Measurements from ENCODE around the gene DNAH3. TPM values are rescaled to one million over a fixed set of nuclear protein-coding genes. Genes with fewer than 3 reads are reported as not detected.
A peak's percentile ranks its signal among the peaks of the same experiment; 100 is the strongest.

The DNAH3 gene
- total RNA-seq, 4 donors from 2014 or later, result under 0.01 to 2.1 (median 0.93) TPM

- H3K27me3 ChIP-seq, result no peaks in the 10 kb centered on the region
- intact Hi-C loops (cut with DNase I; ENCODE audit: low total_unique reads), result loop anchor here (10.0 kb wide), 1 partner anchor 50 kb away; no protein-coding TSS in a partner anchor
- H3K4me3 ChIP-seq, result no peak overlapping the region
- peak overlapping the region; percentile 96 to 100 for H3K27ac ChIP-seq
- no peak for TF ChIP-seq POLR2A (IDR thresholded peaks at IDR 0.05)
- TF ChIP-seq, protein P1, sequence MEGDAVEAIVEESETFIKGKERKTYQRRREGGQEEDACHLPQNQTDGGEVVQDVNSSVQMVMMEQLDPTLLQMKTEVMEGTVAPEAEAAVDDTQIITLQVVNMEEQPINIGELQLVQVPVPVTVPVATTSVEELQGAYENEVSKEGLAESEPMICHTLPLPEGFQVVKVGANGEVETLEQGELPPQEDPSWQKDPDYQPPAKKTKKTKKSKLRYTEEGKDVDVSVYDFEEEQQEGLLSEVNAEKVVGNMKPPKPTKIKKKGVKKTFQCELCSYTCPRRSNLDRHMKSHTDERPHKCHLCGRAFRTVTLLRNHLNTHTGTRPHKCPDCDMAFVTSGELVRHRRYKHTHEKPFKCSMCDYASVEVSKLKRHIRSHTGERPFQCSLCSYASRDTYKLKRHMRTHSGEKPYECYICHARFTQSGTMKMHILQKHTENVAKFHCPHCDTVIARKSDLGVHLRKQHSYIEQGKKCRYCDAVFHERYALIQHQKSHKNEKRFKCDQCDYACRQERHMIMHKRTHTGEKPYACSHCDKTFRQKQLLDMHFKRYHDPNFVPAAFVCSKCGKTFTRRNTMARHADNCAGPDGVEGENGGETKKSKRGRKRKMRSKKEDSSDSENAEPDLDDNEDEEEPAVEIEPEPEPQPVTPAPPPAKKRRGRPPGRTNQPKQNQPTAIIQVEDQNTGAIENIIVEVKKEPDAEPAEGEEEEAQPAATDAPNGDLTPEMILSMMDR (IDR thresholded peaks at IDR 0.05), result no peak
- DNase-seq, result no peak
- H3K9me3 ChIP-seq, result no peaks in the 10 kb centered on the region
- no peaks in the 10 kb centered on the region for H3K36me3 ChIP-seq
- H3K4me1 ChIP-seq, result peaks cover 17 to 24% of the 10 kb centered on the region in 2 donors
These were observed 246.1 kb downstream of the DNAH3 start for GRCh38 chr16:20904507-20905081.

DNA sequence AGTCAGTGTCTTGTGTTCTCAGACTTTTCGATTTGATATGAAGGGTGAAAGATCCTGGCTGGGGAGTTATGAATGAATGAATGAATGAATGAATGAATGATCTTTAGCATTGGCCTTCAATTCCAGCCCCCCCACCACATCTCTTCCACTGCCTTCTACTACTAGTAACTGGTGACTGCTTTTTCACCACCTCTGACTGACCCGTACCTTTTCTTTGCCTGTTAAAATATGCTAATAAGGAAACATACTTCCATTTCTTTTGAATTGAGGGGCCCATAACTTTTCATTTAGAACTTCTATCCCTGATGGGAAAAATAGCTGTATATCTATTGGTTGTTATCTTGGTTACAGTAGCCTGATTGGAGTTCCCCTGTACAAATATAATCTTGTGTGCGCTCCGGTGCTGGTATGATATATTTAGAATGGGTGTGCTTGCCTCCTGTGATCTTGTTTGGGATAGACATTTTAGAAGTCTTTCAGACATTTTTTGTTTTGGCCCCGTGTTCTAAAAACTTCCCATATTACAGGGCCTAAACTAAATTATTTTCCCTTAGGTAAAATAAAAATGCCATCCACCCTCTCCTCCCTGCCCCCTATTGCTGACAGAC, 246.6 kb downstream of the DNAH3 start:
- H3K27me3 ChIP-seq, result no peaks in the 10 kb centered on the region
- peak overlapping the region; percentile 96 to 100 for H3K27ac ChIP-seq
- no peak for DNase-seq
- TF ChIP-seq POLR2A (IDR thresholded peaks at IDR 0.05), result no peak
- TF ChIP-seq, protein P1 (IDR thresholded peaks at IDR 0.05), result no peak
- H3K36me3 ChIP-seq, result no peaks in the 10 kb centered on the region
- peaks cover 17 to 24% of the 10 kb centered on the region in 2 donors for H3K4me1 ChIP-seq
- no peak overlapping the region for H3K4me3 ChIP-seq
- no peaks in the 10 kb centered on the region for H3K9me3 ChIP-seq
- intact Hi-C loops (cut with DNase I; ENCODE audit: low total_unique reads), result loop anchor here (10.0 kb wide), 1 partner anchor 49 kb away; no protein-coding TSS in a partner anchor

- Histone ChIP-seq H3K9me3 (no peaks in the 10 kb centered on the region), H3K36me3 (no peaks in the 10 kb centered on the region), H3K27me3 (no peaks in the 10 kb centered on the region), H3K4me1 (peaks cover 17 to 28% of the 10 kb centered on the region in 2 donors), H3K27ac (peak overlapping the region; percentile 96 to 100), H3K4me3 (no peak overlapping the region)
- TF ChIP-seq, protein P1 (IDR thresholded peaks at IDR 0.05), result no peak
- TF ChIP-seq POLR2A (IDR thresholded peaks at IDR 0.05), result no peak
- no peak for DNase-seq
- intact Hi-C loops (cut with DNase I; ENCODE audit: low total_unique reads), result loop anchor here (10.0 kb wide), 1 partner anchor 49 kb away; no protein-coding TSS in a partner anchor
These were observed 247.3 kb downstream of the DNAH3 start for GRCh38 chr16:20903116-20903898.

GRCh38 chr16:20902426-20902825, 248.2 kb downstream of the DNAH3 start:
- H3K27ac ChIP-seq, result peak overlapping the region; percentile 96 to 100
- H3K27me3 ChIP-seq, result no peaks in the 10 kb centered on the region
- TF ChIP-seq POLR2A (IDR thresholded peaks at IDR 0.05), result no peak
- TF ChIP-seq, protein P1 (IDR thresholded peaks at IDR 0.05), result no peak
- no peaks in the 10 kb centered on the region for H3K9me3 ChIP-seq
- H3K36me3 ChIP-seq, result no peaks in the 10 kb centered on the region
- H3K4me3 ChIP-seq, result peak overlapping the region in 1 of 2 donors; percentile 98
- intact Hi-C loops (cut with DNase I; ENCODE audit: low total_unique reads), result loop anchor here (10.0 kb wide), 1 partner anchor 48 kb away; no protein-coding TSS in a partner anchor
- peaks cover 17 to 29% of the 10 kb centered on the region in 2 donors for H3K4me1 ChIP-seq
- no peak for DNase-seq
